Stomach (tissue), 4 donors: ENCODE results near the gene USP28.

Experiments
- EP300 ChIP-seq: sonication (generic); formaldehyde crosslinking; IDR thresholded peaks from one replicate; pipeline ENCODE4 v1.6.1; 2017; ENCODE audit warnings: antibody characterized with exemption
- POLR2A ChIP-seq, 4 donors: fragments of 450-650 bp; IDR thresholded peaks; one replicate each; pipeline ENCODE4 v1.6.1; 2016; ENCODE audit warnings: antibody characterized with exemption in 4 of 4, control low read depth in 2 of 4, mild to moderate bottlenecking in 1 of 4, moderate library complexity in 1 of 4
- POLR2AphosphoS5 ChIP-seq, 3 donors: sonication (generic); formaldehyde crosslinking; IDR thresholded peaks; one replicate each; pipeline ENCODE4 v1.6.1; 2016; ENCODE audit warnings: antibody characterized with exemption in 3 of 3
- TF ChIP-seq, protein P1 (sequence below), 7 experiments: fragments of 450-650 bp in 4 of 7; fragments of 200-600 bp in 3 of 7; sonication (generic) in 3 of 7; IDR thresholded peaks; one replicate each; pipeline ENCODE4 v1.5.1; 2016 to 2019; ENCODE audit warnings: antibody characterized with exemption in 7 of 7, control low read depth in 2 of 7, mild to moderate bottlenecking in 1 of 7

DNA sequence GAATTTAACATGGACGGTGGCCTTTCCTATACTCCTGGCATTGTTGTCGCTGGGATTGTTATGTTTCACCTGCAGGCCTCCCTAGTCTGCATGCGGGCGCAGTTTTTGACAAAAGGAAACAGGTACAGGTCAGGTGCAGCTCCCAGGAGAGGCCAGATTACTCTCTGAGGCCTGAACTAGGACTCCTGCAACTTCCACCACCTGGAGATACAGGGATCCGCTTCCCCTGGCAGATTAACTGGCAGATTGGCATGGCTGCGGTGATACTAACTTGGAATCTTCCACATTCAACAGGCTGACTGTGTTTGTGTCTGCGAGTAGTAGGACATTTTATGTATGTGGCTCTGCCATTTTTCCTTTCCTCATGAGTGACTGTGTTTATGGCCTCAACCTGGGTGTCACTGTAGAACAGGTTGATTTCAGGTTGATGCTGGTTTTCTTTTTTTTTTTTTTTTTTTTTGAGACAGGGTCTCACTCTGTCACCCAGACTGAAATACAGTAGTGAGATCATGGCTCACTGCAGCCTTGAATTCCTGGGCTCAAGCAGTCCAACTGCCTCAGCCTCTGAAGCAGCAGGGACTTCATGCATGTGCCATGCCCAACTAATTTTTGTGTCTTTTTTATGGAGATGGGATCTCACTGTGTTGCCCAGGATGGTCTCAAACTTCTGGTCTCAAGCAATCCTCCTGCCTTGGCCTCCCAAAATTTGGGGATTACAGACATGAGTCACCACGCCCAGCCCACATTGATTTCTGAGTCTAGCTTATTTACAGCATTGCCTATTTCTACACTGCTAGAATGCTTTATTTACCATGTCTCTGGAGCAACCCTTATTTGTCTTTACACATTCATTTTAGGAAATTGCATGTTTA lies 1.7 kb upstream of the USP28 start:
- TF ChIP-seq, protein P1, sequence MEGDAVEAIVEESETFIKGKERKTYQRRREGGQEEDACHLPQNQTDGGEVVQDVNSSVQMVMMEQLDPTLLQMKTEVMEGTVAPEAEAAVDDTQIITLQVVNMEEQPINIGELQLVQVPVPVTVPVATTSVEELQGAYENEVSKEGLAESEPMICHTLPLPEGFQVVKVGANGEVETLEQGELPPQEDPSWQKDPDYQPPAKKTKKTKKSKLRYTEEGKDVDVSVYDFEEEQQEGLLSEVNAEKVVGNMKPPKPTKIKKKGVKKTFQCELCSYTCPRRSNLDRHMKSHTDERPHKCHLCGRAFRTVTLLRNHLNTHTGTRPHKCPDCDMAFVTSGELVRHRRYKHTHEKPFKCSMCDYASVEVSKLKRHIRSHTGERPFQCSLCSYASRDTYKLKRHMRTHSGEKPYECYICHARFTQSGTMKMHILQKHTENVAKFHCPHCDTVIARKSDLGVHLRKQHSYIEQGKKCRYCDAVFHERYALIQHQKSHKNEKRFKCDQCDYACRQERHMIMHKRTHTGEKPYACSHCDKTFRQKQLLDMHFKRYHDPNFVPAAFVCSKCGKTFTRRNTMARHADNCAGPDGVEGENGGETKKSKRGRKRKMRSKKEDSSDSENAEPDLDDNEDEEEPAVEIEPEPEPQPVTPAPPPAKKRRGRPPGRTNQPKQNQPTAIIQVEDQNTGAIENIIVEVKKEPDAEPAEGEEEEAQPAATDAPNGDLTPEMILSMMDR (IDR thresholded peaks at IDR 0.05) = no peak
- TF ChIP-seq POLR2A (IDR thresholded peaks at IDR 0.05) = no peak
- no peak for TF ChIP-seq EP300
- no peak for TF ChIP-seq POLR2AphosphoS5 (IDR thresholded peaks at IDR 0.05)
